ENCODE results near the gene PLB1. TPM values are rescaled to one million over a fixed set of nuclear protein-coding genes. Genes with fewer than 3 reads are reported as not detected.

Gene PLB1
- total RNA-seq, 1 donor from 2014 or later: 2.5 TPM

- H3K36me3 ChIP-seq: no peaks in the 10 kb centered on the region
- H3K27me3 ChIP-seq: no peaks in the 10 kb centered on the region
- H3K9me3 ChIP-seq: no peaks in the 10 kb centered on the region
- DNase-seq (ENCODE audit: extremely low spot score in 2 of 2): no peak
- no peak overlapping the region for H3K4me3 ChIP-seq
- H3K27ac ChIP-seq: no peak overlapping the region
- no peak for TF ChIP-seq POLR2A (IDR thresholded peaks at IDR 0.05)
- TF ChIP-seq POLR2AphosphoS5 (IDR thresholded peaks at IDR 0.05; ENCODE audit: insufficient read depth in 1 of 2, low read depth in 1 of 2): no peak
- no peak for TF ChIP-seq CTCF (IDR thresholded peaks at IDR 0.05)
- intact Hi-C loops (cut with DNase I): loop anchor here (5.0 kb wide), 1 partner anchor 1896 kb away; no protein-coding TSS in a partner anchor
- peaks cover 26% of the 10 kb centered on the region for H3K4me1 ChIP-seq
Measured at GRCh38 chr2:28668106-28668814, 172.4 kb downstream of the PLB1 start.

DNA sequence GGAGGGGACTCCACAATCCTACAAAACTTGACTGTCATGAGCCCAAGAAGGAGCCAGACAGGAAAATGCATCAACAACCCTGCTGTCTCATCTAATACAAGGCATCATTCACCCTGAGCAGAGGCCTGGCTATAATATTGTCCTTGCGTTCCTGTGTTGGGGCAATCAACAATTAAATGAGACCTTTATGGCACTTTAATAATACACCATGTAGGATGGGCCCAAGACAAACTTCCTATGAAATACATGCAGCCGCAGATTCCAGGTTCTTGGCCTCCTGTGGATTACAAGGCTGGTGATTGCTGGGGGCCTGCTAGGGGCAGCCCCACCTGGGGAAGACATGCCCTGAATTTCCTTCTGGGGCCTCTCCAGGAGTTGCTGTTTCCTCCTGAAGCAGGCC, 173.0 kb downstream of the PLB1 start:
- Histone ChIP-seq H3K27ac (no peak overlapping the region), H3K4me1 (peaks cover 20% of the 10 kb centered on the region), H3K4me3 (no peak overlapping the region), H3K27me3 (no peaks in the 10 kb centered on the region), H3K36me3 (no peaks in the 10 kb centered on the region), H3K9me3 (no peaks in the 10 kb centered on the region)
- intact Hi-C loops (cut with DNase I): loop anchor here (5.0 kb wide), 1 partner anchor 1897 kb away; no protein-coding TSS in a partner anchor
- TF ChIP-seq POLR2AphosphoS5 (IDR thresholded peaks at IDR 0.05; ENCODE audit: insufficient read depth in 1 of 2, low read depth in 1 of 2) (no peak), CTCF (IDR thresholded peaks at IDR 0.05) (no peak)
- no peak for DNase-seq (ENCODE audit: extremely low spot score in 2 of 2)

DNA sequence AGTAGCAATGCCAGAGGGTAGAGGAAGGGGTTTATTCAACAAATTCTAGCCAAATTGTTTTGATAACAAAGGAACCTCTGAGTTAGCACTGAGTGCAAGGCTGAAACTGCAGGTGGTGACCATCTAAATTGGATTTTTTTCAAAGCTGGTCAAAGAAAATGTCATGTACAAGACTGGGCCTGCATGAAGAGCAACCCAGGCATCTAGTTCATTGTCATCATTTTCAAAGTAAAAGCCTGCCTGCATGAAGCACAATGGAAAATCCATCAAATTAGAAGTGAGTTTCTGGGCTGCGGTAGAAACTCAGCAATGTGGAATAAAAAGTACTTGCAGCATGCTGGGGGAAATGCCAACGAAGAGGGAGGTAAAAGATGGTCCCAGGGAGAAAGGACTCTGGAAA, 175.0 kb downstream of the PLB1 start:
- H3K27ac ChIP-seq: no peak overlapping the region
- no peak overlapping the region for H3K4me3 ChIP-seq
- no peaks in the 10 kb centered on the region for H3K27me3 ChIP-seq
- no peaks in the 10 kb centered on the region for H3K9me3 ChIP-seq
- H3K4me1 ChIP-seq: no peaks in the 10 kb centered on the region
- intact Hi-C loops (cut with DNase I): no loop called here
- no peak for DNase-seq (ENCODE audit: extremely low spot score in 2 of 2)
- TF ChIP-seq CTCF (IDR thresholded peaks at IDR 0.05) (no peak), POLR2A (IDR thresholded peaks at IDR 0.05) (no peak), POLR2AphosphoS5 (IDR thresholded peaks at IDR 0.05; ENCODE audit: insufficient read depth in 1 of 2, low read depth in 1 of 2) (no peak)
- no peaks in the 10 kb centered on the region for H3K36me3 ChIP-seq

DNA sequence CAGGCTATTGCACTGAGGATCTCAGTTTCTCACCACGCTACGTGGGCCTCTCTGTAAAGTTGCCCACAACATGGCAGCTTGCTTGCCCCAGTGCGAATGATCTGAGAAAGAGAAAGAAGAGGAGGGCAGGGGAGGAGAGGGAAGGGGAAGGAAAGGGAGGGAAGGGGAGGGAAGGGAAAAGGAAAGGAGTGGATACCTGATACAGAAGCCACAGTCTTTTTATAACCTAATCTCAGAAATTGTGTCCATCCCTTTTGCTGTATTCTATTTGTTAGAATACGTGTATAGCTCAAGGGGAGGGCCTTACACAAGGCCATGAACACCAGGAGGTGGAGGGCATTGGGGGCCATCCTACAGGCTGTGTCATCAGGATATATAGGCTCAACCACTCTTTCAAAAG, 177.5 kb downstream of the PLB1 start:
- no peaks in the 10 kb centered on the region for H3K27me3 ChIP-seq
- TF ChIP-seq CTCF (IDR thresholded peaks at IDR 0.05) (no peak), POLR2A (IDR thresholded peaks at IDR 0.05) (no peak), POLR2AphosphoS5 (IDR thresholded peaks at IDR 0.05; ENCODE audit: insufficient read depth in 1 of 2, low read depth in 1 of 2) (no peak)
- no peaks in the 10 kb centered on the region for H3K9me3 ChIP-seq
- intact Hi-C loops (cut with DNase I): no loop called here
- H3K27ac ChIP-seq: no peak overlapping the region
- DNase-seq (ENCODE audit: extremely low spot score in 2 of 2): no peak
- H3K4me1 ChIP-seq: no peaks in the 10 kb centered on the region
- H3K4me3 ChIP-seq: no peak overlapping the region
- H3K36me3 ChIP-seq: no peaks in the 10 kb centered on the region

GRCh38 chr2:28674062-28674712, 178.3 kb downstream of the PLB1 start:
- Histone ChIP-seq H3K4me1 (no peaks in the 10 kb centered on the region), H3K27ac (no peak overlapping the region), H3K36me3 (no peaks in the 10 kb centered on the region), H3K9me3 (no peaks in the 10 kb centered on the region), H3K27me3 (no peaks in the 10 kb centered on the region), H3K4me3 (no peak overlapping the region)
- no peak for TF ChIP-seq POLR2AphosphoS5 (IDR thresholded peaks at IDR 0.05; ENCODE audit: insufficient read depth in 1 of 2, low read depth in 1 of 2)
- TF ChIP-seq POLR2A (IDR thresholded peaks at IDR 0.05): no peak
- TF ChIP-seq CTCF (IDR thresholded peaks at IDR 0.05): no peak
- intact Hi-C loops (cut with DNase I): no loop called here
- no peak for DNase-seq (ENCODE audit: extremely low spot score in 2 of 2)
